HG03558 (cell line): Measurements from ENCODE around the gene FAM3A.

Source experiments
- ATAC-seq: cut with Tn5 transposase; IDR thresholded peaks from one replicate; pipeline ENCODE4 v1.9.1; 2021; ENCODE audit warnings: moderate number of reproducible peaks; ENCODE audit not compliant: unreplicated experiment; ENCODE audit errors: extremely low read depth

The FAM3A gene

DNA sequence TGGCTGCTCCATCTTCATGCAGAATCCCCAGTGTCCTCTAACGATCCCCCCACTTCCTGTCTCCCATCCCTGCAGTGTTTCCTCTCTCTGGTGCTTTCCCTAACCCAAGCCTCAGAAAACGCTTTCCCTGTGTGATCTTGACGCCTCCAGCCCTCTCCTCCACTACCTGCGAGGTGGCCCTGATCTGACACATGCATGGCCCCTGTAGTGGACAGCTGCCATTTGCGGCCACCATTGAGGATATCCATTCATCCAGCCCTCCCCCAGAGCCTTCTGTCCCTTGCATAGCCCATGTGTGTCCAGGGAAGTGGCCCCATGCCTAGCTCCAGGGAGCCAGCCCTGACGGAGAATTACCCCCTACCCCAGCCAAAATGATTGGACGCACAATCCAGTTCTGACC lies 32.7 kb downstream of the FAM3A start:
- no peak for ATAC-seq

- ATAC-seq: no peak
Measured at GRCh38 chrX:154482786-154483185, 33.2 kb downstream of the FAM3A start.

- ATAC-seq: no peak
Measured at GRCh38 chrX:154481911-154482601, 34.0 kb downstream of the FAM3A start.

GRCh38 chrX:154481195-154481594 lies 34.8 kb downstream of the FAM3A start:
- no peak for ATAC-seq

DNA sequence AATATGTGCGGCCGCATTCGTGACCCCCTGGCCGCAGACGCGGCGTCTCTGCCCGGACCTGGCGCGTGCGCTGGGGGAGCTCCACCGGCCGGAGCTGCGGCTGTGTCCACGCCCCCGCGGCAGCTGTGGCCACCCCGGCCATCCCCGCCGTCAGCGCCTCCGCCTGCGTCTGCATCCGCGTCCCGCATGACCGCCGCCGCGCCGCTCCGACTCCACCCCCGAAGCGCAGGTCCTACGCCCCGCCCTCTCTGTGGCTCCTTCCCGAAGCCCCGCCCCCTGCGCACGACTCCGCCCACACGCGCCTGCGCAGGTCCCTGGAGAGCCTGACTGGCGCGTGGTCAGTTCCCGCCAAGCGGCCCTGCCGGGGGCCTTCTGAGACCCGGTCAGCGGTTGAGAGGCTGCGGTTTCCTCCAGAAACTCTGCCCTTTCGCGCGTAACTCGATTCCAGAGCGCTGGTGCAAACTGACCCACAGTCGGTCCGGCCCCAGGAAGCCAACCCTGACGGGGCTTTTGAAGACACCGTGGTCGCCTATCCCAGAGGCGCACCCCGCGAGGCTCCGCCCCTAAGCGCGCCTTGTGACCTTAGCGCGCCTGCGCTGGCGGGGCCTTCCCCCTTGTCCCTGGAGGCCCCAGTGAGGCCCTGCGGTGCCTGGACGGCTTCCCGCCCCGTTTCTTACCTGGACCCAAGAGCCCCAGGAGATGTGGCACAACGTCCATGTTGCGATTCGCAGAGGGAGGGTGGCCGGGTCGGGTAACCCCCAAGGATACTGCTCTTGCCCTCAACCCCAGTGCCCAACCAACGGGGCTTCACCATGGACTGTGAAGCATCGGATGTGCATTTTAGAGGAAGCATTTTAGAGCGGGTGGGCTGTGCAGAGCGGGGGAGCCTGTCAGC lies 37.1 kb downstream of the FAM3A start, which contains the start of gene LAGE3:
TSS of gene LAGE3 (minus strand) at position 554 of the 895 bp plus-strand sequence. CDS start at position 188, 366 bp downstream.
- ATAC-seq: peak; percentile 66

GRCh38 chrX:154477891-154478477 lies 38.0 kb downstream of the FAM3A start:
- no peak for ATAC-seq

- ATAC-seq: no peak
Measured at GRCh38 chrX:154476821-154477220, 39.2 kb downstream of the FAM3A start.

DNA sequence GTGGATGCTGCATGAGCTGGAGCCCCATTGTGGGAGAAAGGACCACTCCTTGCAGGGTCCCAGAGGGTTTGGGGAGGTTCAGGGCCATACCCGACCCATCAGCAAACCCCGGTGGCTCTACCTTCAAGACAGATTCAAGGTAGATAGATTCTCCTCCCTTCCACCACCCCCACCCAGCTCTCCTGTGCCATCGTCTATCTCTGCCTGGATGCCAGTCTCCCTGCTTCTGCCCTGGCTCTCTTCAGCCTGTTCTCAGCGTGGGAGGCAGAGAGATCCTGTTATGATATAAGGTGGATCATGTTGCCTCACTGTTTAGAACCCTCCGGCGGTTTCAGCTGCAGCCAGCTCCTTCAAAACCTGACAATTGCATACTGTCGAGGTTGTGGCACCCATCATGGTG lies 42.3 kb downstream of the FAM3A start:
- ATAC-seq: no peak

- no peak for ATAC-seq
Measured at GRCh38 chrX:154472685-154473632, 43.1 kb downstream of the FAM3A start.

DNA sequence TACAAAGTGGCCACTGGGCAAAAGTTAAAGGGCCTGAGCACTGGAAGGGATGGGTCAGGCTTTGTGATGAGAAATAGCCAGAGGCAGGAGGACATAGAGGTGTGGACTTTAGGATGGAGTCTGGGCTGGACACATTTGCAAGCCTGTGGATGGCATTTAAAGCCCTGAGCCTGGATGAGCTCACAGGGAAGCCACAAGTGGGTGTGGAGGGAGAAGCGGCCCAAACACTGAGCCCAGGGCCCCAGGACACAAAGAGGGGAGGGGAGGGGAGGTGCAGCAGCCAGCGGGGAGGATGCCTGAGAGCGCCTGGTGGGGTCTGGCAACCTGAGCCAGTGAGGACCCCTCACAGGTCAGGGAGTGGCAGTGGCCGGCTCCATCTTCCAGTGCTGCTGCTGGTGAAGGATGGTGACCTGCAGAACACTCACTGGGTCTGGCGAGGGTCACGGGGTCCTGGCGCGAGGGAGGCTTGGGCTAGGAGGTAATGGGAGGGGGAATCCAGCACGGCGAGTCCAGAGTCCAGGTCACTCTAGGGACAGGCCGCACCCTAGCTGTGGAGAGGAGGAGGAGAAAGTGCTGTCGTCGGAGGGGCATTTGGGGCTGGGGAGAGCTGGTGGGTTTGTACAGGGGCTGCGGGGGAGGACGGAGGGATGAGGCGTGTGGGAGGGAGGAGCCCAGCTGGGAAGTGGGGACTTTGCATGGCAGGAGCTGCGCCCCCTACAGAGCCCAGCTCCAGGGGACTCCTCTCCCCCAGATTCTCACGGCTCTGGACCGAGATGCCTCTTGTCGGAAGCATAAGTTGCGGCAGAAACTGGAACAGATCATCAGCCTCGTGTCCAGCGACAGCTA lies 44.0 kb downstream of the FAM3A start:
- ATAC-seq: no peak

DNA sequence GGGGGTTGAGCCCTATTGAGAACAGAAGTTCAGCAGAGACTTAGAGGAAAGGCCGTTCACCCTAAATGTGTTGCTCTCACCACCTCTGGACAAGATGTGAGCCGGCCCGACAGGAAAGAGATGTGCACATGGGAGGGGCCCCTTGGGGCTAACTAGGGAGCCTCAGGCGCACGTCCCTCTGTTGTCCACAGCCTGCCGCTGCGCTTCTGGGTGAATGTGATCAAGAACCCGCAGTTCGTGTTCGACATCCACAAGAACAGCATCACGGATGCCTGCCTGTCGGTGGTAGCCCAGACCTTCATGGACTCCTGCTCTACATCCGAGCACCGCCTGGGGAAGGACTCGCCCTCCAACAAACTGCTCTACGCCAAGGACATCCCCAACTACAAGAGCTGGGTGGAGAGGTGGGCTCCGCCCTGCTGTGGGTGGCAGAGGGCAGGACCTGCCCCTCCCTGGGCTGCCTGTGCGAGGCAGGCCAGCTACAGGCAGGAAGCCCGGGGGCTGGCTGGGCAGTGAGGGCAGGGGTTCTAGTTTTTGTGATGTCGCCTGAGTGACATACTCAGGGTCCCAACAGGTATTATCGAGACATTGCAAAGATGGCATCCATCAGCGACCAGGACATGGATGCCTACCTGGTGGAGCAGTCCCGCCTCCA lies 45.0 kb downstream of the FAM3A start:
- no peak for ATAC-seq

GRCh38 chrX:154470434-154470833 lies 45.6 kb downstream of the FAM3A start:
- ATAC-seq: no peak

DNA sequence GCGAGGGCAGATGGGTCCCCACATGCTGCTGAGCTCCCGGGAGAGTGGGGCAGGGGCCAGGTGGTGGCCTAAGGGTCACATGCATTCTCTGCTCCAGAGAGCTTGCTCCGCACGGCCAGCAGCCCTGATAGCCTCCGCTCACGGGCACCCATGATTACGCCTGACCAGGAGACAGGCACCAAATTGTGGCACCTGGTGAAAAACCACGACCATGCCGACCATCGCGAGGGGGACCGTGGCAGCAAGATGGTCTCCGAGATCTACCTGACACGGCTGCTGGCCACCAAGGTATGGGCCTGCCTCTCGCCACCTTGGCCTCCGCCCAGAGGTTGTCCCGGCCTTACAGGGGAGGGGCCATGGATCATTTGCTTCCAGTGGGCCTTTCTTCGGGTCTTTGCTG lies 46.2 kb downstream of the FAM3A start:
- ATAC-seq: no peak

DNA sequence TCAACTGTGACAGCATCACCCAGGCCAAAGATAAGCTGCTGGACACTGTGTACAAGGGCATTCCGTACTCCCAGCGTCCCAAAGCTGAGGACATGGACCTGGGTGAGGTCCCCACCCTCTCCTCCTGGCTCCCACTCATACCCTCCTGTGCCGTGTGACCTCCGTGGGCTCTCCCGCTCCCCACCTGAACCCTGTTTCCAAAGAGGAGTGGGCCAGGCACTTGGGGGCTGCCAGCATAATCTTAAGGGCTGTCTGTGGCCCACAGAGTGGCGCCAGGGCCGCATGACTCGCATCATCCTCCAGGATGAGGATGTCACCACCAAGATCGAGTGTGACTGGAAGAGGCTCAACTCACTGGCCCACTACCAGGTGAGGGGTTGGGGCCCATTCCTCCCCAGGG lies 46.9 kb downstream of the FAM3A start:
- ATAC-seq: no peak

DNA sequence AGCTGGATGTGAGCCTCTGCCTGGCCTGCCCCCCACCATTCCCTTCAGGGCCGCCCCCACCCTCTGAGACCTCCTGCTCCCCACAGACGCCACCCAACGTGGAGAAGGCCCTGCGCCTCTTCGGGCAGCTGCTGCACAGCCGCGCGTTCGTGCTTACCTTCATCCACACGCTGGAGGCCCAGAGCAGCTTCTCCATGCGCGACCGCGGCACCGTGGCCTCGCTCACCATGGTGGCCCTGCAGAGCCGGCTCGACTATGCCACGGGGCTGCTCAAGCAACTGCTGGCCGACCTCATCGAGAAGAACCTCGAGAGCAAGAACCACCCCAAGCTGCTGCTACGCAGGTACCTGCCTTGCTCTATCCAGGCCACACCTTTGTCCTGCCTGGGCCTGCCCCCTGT lies 47.8 kb downstream of the FAM3A start:
- no peak for ATAC-seq

GRCh38 chrX:154467556-154467955 lies 48.5 kb downstream of the FAM3A start:
- ATAC-seq: no peak

- ATAC-seq: no peak
Measured at GRCh38 chrX:154466907-154467306, 49.1 kb downstream of the FAM3A start.

GRCh38 chrX:154466036-154466435 lies 50.0 kb downstream of the FAM3A start:
- ATAC-seq: no peak

GRCh38 chrX:154465601-154466000 lies 50.4 kb downstream of the FAM3A start:
- no peak for ATAC-seq
